HG03280 (cell line): Measurements from ENCODE around the gene RGS12.

ENCODE experiments used
- ATAC-seq: cut with Tn5 transposase; IDR thresholded peaks from one replicate; pipeline ENCODE4 v1.9.1; 2021; ENCODE audit warnings: mild to moderate bottlenecking, moderate library complexity; ENCODE audit not compliant: unreplicated experiment

Gene RGS12

GRCh38 chr4:3254302-3255131, 38.3 kb upstream of the RGS12 start:
- no peak for ATAC-seq

- ATAC-seq = no peak
Measured at GRCh38 chr4:3255611-3256186, 37.1 kb upstream of the RGS12 start.

GRCh38 chr4:3256230-3257102, 36.4 kb upstream of the RGS12 start:
- no peak for ATAC-seq

GRCh38 chr4:3257103-3257555, 35.7 kb upstream of the RGS12 start:
- no peak for ATAC-seq

GRCh38 chr4:3257556-3258482, 35.0 kb upstream of the RGS12 start:
- no peak for ATAC-seq

- ATAC-seq = no peak
Measured at GRCh38 chr4:3261411-3262207, 31.2 kb upstream of the RGS12 start.

- ATAC-seq = no peak
Measured at GRCh38 chr4:3262208-3263052, 30.4 kb upstream of the RGS12 start.

GRCh38 chr4:3263053-3263875, 29.6 kb upstream of the RGS12 start:
- ATAC-seq = no peak

GRCh38 chr4:3263876-3264193, 29.0 kb upstream of the RGS12 start:
- ATAC-seq = no peak

GRCh38 chr4:3266076-3266475, 26.7 kb upstream of the RGS12 start:
- no peak for ATAC-seq

- ATAC-seq = no peak
Measured at GRCh38 chr4:3267576-3268394, 25.0 kb upstream of the RGS12 start.

GRCh38 chr4:3268395-3269104, 24.3 kb upstream of the RGS12 start:
- no peak for ATAC-seq

GRCh38 chr4:3269105-3269927, 23.5 kb upstream of the RGS12 start:
- ATAC-seq = no peak

GRCh38 chr4:3269991-3270611, 22.7 kb upstream of the RGS12 start:
- ATAC-seq = no peak

GRCh38 chr4:3271131-3271530, 21.7 kb upstream of the RGS12 start:
- no peak for ATAC-seq
